ENCODE results near the gene ADCY1. TPM values are rescaled to one million over a fixed set of nuclear protein-coding genes. Genes with fewer than 3 reads are reported as not detected.

Gene ADCY1
- total and polyA plus RNA-seq, 5 donors from 2014 or later = not detected

- H3K27me3 ChIP-seq (ENCODE audit: control insufficient read depth, insufficient read depth, low read length) = no peaks in the 10 kb centered on the region
- Mint-ChIP-seq H3K4me1 (peaks cover 0 to 2% (median 0%) of the 10 kb centered on the region in 4 donors), H3K27me3 (peaks cover under 1% of the 10 kb centered on the region), H3K4me3 (no peak overlapping the region), H3K27ac (peak overlapping the region in 1 of 3 donors; percentile 13), H3K36me3 (no peaks in the 10 kb centered on the region), H3K9me3 (peaks cover 0 to 3% (median 0%) of the 10 kb centered on the region in 7 donors)
- ATAC-seq (ENCODE audit: low read depth in 2 of 2) = no peak
- H3K36me3 ChIP-seq (ENCODE audit: control insufficient read depth, insufficient read depth, low read length) = no peaks in the 10 kb centered on the region
- H3K27ac ChIP-seq (ENCODE audit: insufficient read depth, low read length, poor library complexity, severe bottlenecking) = no peak overlapping the region
- no peak for DNase-seq
- H3K9me3 ChIP-seq (ENCODE audit: control insufficient read depth in 2 of 2, low read length in 2 of 2) = no peaks in the 10 kb centered on the region
- no peaks in the 10 kb centered on the region for H3K4me1 ChIP-seq (ENCODE audit: control insufficient read depth, insufficient read depth, low read length, poor library complexity, severe bottlenecking)
- no peak overlapping the region for H3K4me3 ChIP-seq (ENCODE audit: low read depth, low read length)
These were observed 86.2 kb downstream of the ADCY1 start for GRCh38 chr7:45660201-45660900.

- DNase-seq (no peak), ATAC-seq (ENCODE audit: low read depth in 2 of 2) (no peak)
- Mint-ChIP-seq H3K27ac (peak overlapping the region in 1 of 3 donors; percentile 13), H3K4me3 (no peak overlapping the region), H3K27me3 (no peaks in the 10 kb centered on the region), H3K9me3 (peaks cover 0 to 3% (median 0%) of the 10 kb centered on the region in 7 donors), H3K4me1 (peaks cover 0 to 2% (median 0%) of the 10 kb centered on the region in 4 donors), H3K36me3 (no peaks in the 10 kb centered on the region)
- Histone ChIP-seq H3K4me1 (ENCODE audit: control insufficient read depth, insufficient read depth, low read length, poor library complexity, severe bottlenecking) (no peaks in the 10 kb centered on the region), H3K27me3 (ENCODE audit: control insufficient read depth, insufficient read depth, low read length) (no peaks in the 10 kb centered on the region), H3K36me3 (ENCODE audit: control insufficient read depth, insufficient read depth, low read length) (no peaks in the 10 kb centered on the region), H3K9me3 (ENCODE audit: control insufficient read depth in 2 of 2, low read length in 2 of 2) (no peaks in the 10 kb centered on the region), H3K27ac (ENCODE audit: insufficient read depth, low read length, poor library complexity, severe bottlenecking) (no peak overlapping the region), H3K4me3 (ENCODE audit: low read depth, low read length) (no peak overlapping the region)
These were observed 86.7 kb downstream of the ADCY1 start for GRCh38 chr7:45660901-45661211.

- Histone ChIP-seq H3K27me3 (ENCODE audit: control insufficient read depth, insufficient read depth, low read length) (no peaks in the 10 kb centered on the region), H3K36me3 (ENCODE audit: control insufficient read depth, insufficient read depth, low read length) (no peaks in the 10 kb centered on the region), H3K4me1 (ENCODE audit: control insufficient read depth, insufficient read depth, low read length, poor library complexity, severe bottlenecking) (no peaks in the 10 kb centered on the region), H3K9me3 (ENCODE audit: control insufficient read depth in 2 of 2, low read length in 2 of 2) (no peaks in the 10 kb centered on the region), H3K27ac (ENCODE audit: insufficient read depth, low read length, poor library complexity, severe bottlenecking) (no peak overlapping the region), H3K4me3 (ENCODE audit: low read depth, low read length) (no peak overlapping the region)
- no peak for ATAC-seq (ENCODE audit: low read depth in 2 of 2)
- Mint-ChIP-seq H3K27me3 (no peaks in the 10 kb centered on the region), H3K9me3 (peaks cover 0 to 3% (median 0%) of the 10 kb centered on the region in 7 donors), H3K4me1 (peaks cover 0 to 2% (median 0%) of the 10 kb centered on the region in 4 donors), H3K4me3 (no peak overlapping the region), H3K27ac (peak overlapping the region in 1 of 3 donors; percentile 13), H3K36me3 (no peaks in the 10 kb centered on the region)
- DNase-seq = no peak
These were observed 87.3 kb downstream of the ADCY1 start for GRCh38 chr7:45661302-45661995.

- ATAC-seq (ENCODE audit: low read depth in 2 of 2) (no peak), DNase-seq (no peak)
- Histone ChIP-seq H3K4me3 (ENCODE audit: low read depth, low read length) (no peak overlapping the region), H3K36me3 (ENCODE audit: control insufficient read depth, insufficient read depth, low read length) (no peaks in the 10 kb centered on the region), H3K27me3 (ENCODE audit: control insufficient read depth, insufficient read depth, low read length) (no peaks in the 10 kb centered on the region), H3K27ac (ENCODE audit: insufficient read depth, low read length, poor library complexity, severe bottlenecking) (no peak overlapping the region), H3K9me3 (ENCODE audit: control insufficient read depth in 2 of 2, low read length in 2 of 2) (no peaks in the 10 kb centered on the region), H3K4me1 (ENCODE audit: control insufficient read depth, insufficient read depth, low read length, poor library complexity, severe bottlenecking) (no peaks in the 10 kb centered on the region)
- Mint-ChIP-seq H3K36me3 (no peaks in the 10 kb centered on the region), H3K4me3 (no peak overlapping the region), H3K4me1 (peaks cover 0 to 2% (median 0%) of the 10 kb centered on the region in 4 donors), H3K27me3 (no peaks in the 10 kb centered on the region), H3K9me3 (peaks cover 0 to 3% (median 0%) of the 10 kb centered on the region in 7 donors), H3K27ac (no peak overlapping the region)
These were observed 87.8 kb downstream of the ADCY1 start for GRCh38 chr7:45662018-45662417.

- peaks cover 0 to 2% (median 0%) of the 10 kb centered on the region in 4 donors for H3K4me1 Mint-ChIP-seq
- H3K27ac Mint-ChIP-seq = no peak overlapping the region
- H3K4me3 ChIP-seq (ENCODE audit: low read depth, low read length) = no peak overlapping the region
- no peaks in the 10 kb centered on the region for H3K36me3 Mint-ChIP-seq
- ATAC-seq (ENCODE audit: low read depth in 2 of 2) = no peak
- peaks cover 0 to 7% (median 0%) of the 10 kb centered on the region in 7 donors for H3K9me3 Mint-ChIP-seq
- H3K27me3 ChIP-seq (ENCODE audit: control insufficient read depth, insufficient read depth, low read length) = no peaks in the 10 kb centered on the region
- H3K9me3 ChIP-seq (ENCODE audit: control insufficient read depth in 2 of 2, low read length in 2 of 2) = no peaks in the 10 kb centered on the region
- H3K4me1 ChIP-seq (ENCODE audit: control insufficient read depth, insufficient read depth, low read length, poor library complexity, severe bottlenecking) = no peaks in the 10 kb centered on the region
- no peak overlapping the region for H3K4me3 Mint-ChIP-seq
- DNase-seq = no peak
- H3K36me3 ChIP-seq (ENCODE audit: control insufficient read depth, insufficient read depth, low read length) = no peaks in the 10 kb centered on the region
- H3K27ac ChIP-seq (ENCODE audit: insufficient read depth, low read length, poor library complexity, severe bottlenecking) = no peak overlapping the region
- H3K27me3 Mint-ChIP-seq = no peaks in the 10 kb centered on the region
These were observed 88.5 kb downstream of the ADCY1 start for GRCh38 chr7:45662540-45663166.

- DNase-seq = peak in 1 of 3 donors; percentile 6
- Mint-ChIP-seq H3K9me3 (peaks cover 0 to 7% (median 0%) of the 10 kb centered on the region in 7 donors), H3K27me3 (no peaks in the 10 kb centered on the region), H3K4me3 (no peak overlapping the region), H3K27ac (no peak overlapping the region), H3K36me3 (no peaks in the 10 kb centered on the region), H3K4me1 (peaks cover 0 to 2% (median 0%) of the 10 kb centered on the region in 4 donors)
- no peak overlapping the region for H3K27ac ChIP-seq (ENCODE audit: insufficient read depth, low read length, poor library complexity, severe bottlenecking)
- no peaks in the 10 kb centered on the region for H3K4me1 ChIP-seq (ENCODE audit: control insufficient read depth, insufficient read depth, low read length, poor library complexity, severe bottlenecking)
- H3K9me3 ChIP-seq (ENCODE audit: control insufficient read depth in 2 of 2, low read length in 2 of 2) = no peaks in the 10 kb centered on the region
- no peak overlapping the region for H3K4me3 ChIP-seq (ENCODE audit: low read depth, low read length)
- no peak for ATAC-seq (ENCODE audit: low read depth in 2 of 2)
- H3K36me3 ChIP-seq (ENCODE audit: control insufficient read depth, insufficient read depth, low read length) = no peaks in the 10 kb centered on the region
- no peaks in the 10 kb centered on the region for H3K27me3 ChIP-seq (ENCODE audit: control insufficient read depth, insufficient read depth, low read length)
These were observed 89.2 kb downstream of the ADCY1 start for GRCh38 chr7:45663167-45663921.

GRCh38 chr7:45663965-45664633, 89.9 kb downstream of the ADCY1 start:
- no peaks in the 10 kb centered on the region for H3K36me3 ChIP-seq (ENCODE audit: control insufficient read depth, insufficient read depth, low read length)
- H3K4me3 Mint-ChIP-seq = no peak overlapping the region

More at GRCh38 chr7:45663965-45664633, 89.9 kb downstream of the ADCY1 start:
- no peak overlapping the region for H3K27ac Mint-ChIP-seq
- H3K36me3 Mint-ChIP-seq = no peaks in the 10 kb centered on the region
- Histone ChIP-seq H3K9me3 (ENCODE audit: control insufficient read depth in 2 of 2, low read length in 2 of 2) (no peaks in the 10 kb centered on the region), H3K4me1 (ENCODE audit: control insufficient read depth, insufficient read depth, low read length, poor library complexity, severe bottlenecking) (no peaks in the 10 kb centered on the region), H3K27ac (ENCODE audit: insufficient read depth, low read length, poor library complexity, severe bottlenecking) (no peak overlapping the region), H3K27me3 (ENCODE audit: control insufficient read depth, insufficient read depth, low read length) (no peaks in the 10 kb centered on the region), H3K4me3 (ENCODE audit: low read depth, low read length) (no peak overlapping the region)
- H3K9me3 Mint-ChIP-seq = peaks cover 0 to 7% (median 0%) of the 10 kb centered on the region in 7 donors
- DNase-seq = no peak
- no peak for ATAC-seq (ENCODE audit: low read depth in 2 of 2)
- peaks cover 0 to 2% (median 0%) of the 10 kb centered on the region in 4 donors for H3K4me1 Mint-ChIP-seq
- H3K27me3 Mint-ChIP-seq = no peaks in the 10 kb centered on the region
